Activated CD4-positive, alpha-beta T cell treated with anti-CD3 and anti-CD28 coated beads, Interleukin-2, Interleukin-4, amounts not matched to agents 100 ng/mL and 50 ng/mL, durations not matched to agents 16 hours and 8 hours (primary cell): Measurements from ENCODE around the gene UNG.

Source experiments
- DNase-seq: peaks from one replicate; pipeline ENCODE4 v3.0.0-alpha.2; 2020; ENCODE audit warnings: low spot score

UNG gene

GRCh38 chr12:109156586-109156985 is 59.2 kb downstream of the UNG start:
- no peak for DNase-seq

- no peak for DNase-seq
Measured at GRCh38 chr12:109157986-109158385, 60.6 kb downstream of the UNG start.

- DNase-seq: no peak
Measured at GRCh38 chr12:109160433-109160832, 63.0 kb downstream of the UNG start.
